NK-92 (cell line): ENCODE data around the gene CEP97.

Experiments
- DNase-seq: peaks from one replicate; lab custom pipeline; 2025; ENCODE audit not compliant: unreplicated experiment; lab: John Stamatoyannopoulos, UW

The CEP97 gene

GRCh38 chr3:101813817-101814440 lies 89.5 kb downstream of the CEP97 start:
- no peak for DNase-seq

- DNase-seq = no peak
These were observed 90.4 kb downstream of the CEP97 start for GRCh38 chr3:101814835-101815234.

- no peak for DNase-seq
These were observed 92.1 kb downstream of the CEP97 start for GRCh38 chr3:101816215-101817149.

- no peak for DNase-seq
These were observed 93.6 kb downstream of the CEP97 start for GRCh38 chr3:101817992-101818391.

- DNase-seq = no peak
These were observed 95.3 kb downstream of the CEP97 start for GRCh38 chr3:101819649-101820206.
